ENCODE data around the gene MIPOL1.

The MIPOL1 gene

GRCh38 chr14:37253905-37254304 is 56.2 kb downstream of the MIPOL1 start:
- Mint-ChIP-seq H3K36me3 (ENCODE audit: low read depth) (no peaks in the 10 kb centered on the region), H3K9me3 (no peaks in the 10 kb centered on the region), H3K4me1 (no peaks in the 10 kb centered on the region), H3K4me3 (no peak overlapping the region), H3K27me3 (ENCODE audit: low read depth) (no peaks in the 10 kb centered on the region), H3K27ac (no peak overlapping the region)
- TF ChIP-seq CTCF (IDR thresholded peaks at IDR 0.05; ENCODE audit: unreplicated experiment in 3 of 3), result no peak

- Mint-ChIP-seq H3K9me3 (no peaks in the 10 kb centered on the region), H3K27ac (no peak overlapping the region), H3K4me1 (no peaks in the 10 kb centered on the region), H3K27me3 (ENCODE audit: low read depth) (no peaks in the 10 kb centered on the region), H3K4me3 (no peak overlapping the region), H3K36me3 (ENCODE audit: low read depth) (no peaks in the 10 kb centered on the region)
- TF ChIP-seq CTCF (IDR thresholded peaks at IDR 0.05; ENCODE audit: unreplicated experiment in 3 of 3), result no peak
Observed at GRCh38 chr14:37254411-37254947, 56.7 kb downstream of the MIPOL1 start.

- H3K36me3 Mint-ChIP-seq (ENCODE audit: low read depth), result no peaks in the 10 kb centered on the region
- no peaks in the 10 kb centered on the region for H3K9me3 Mint-ChIP-seq
- H3K27ac Mint-ChIP-seq, result no peak overlapping the region
- no peak for TF ChIP-seq CTCF (IDR thresholded peaks at IDR 0.05; ENCODE audit: unreplicated experiment in 3 of 3)
- H3K4me3 Mint-ChIP-seq, result no peak overlapping the region
- no peaks in the 10 kb centered on the region for H3K27me3 Mint-ChIP-seq (ENCODE audit: low read depth)
- H3K4me1 Mint-ChIP-seq, result no peaks in the 10 kb centered on the region
Observed at GRCh38 chr14:37257501-37258070, 59.8 kb downstream of the MIPOL1 start.

GRCh38 chr14:37262649-37263048 is 64.9 kb downstream of the MIPOL1 start:
- H3K4me3 Mint-ChIP-seq, result no peak overlapping the region
- H3K4me1 Mint-ChIP-seq, result no peaks in the 10 kb centered on the region
- H3K27ac Mint-ChIP-seq, result no peak overlapping the region
- no peaks in the 10 kb centered on the region for H3K27me3 Mint-ChIP-seq (ENCODE audit: low read depth)
- no peak for TF ChIP-seq CTCF (IDR thresholded peaks at IDR 0.05; ENCODE audit: unreplicated experiment in 3 of 3)
- no peaks in the 10 kb centered on the region for H3K9me3 Mint-ChIP-seq
- H3K36me3 Mint-ChIP-seq (ENCODE audit: low read depth), result peaks cover 10% of the 10 kb centered on the region

- H3K4me3 Mint-ChIP-seq, result no peak overlapping the region
- no peaks in the 10 kb centered on the region for H3K9me3 Mint-ChIP-seq
- no peaks in the 10 kb centered on the region for H3K4me1 Mint-ChIP-seq
- H3K27me3 Mint-ChIP-seq (ENCODE audit: low read depth), result no peaks in the 10 kb centered on the region
- H3K27ac Mint-ChIP-seq, result no peak overlapping the region
- TF ChIP-seq CTCF (IDR thresholded peaks at IDR 0.05; ENCODE audit: unreplicated experiment in 3 of 3), result no peak
- peaks cover 13% of the 10 kb centered on the region for H3K36me3 Mint-ChIP-seq (ENCODE audit: low read depth)
Observed at GRCh38 chr14:37263656-37264236, 66.0 kb downstream of the MIPOL1 start.

- H3K4me1 Mint-ChIP-seq, result no peaks in the 10 kb centered on the region
- H3K4me3 Mint-ChIP-seq, result no peak overlapping the region
- peaks cover 13% of the 10 kb centered on the region for H3K36me3 Mint-ChIP-seq (ENCODE audit: low read depth)
- no peaks in the 10 kb centered on the region for H3K27me3 Mint-ChIP-seq (ENCODE audit: low read depth)
- TF ChIP-seq CTCF (IDR thresholded peaks at IDR 0.05; ENCODE audit: unreplicated experiment in 3 of 3), result no peak
- no peak overlapping the region for H3K27ac Mint-ChIP-seq
- H3K9me3 Mint-ChIP-seq, result no peaks in the 10 kb centered on the region
Observed at GRCh38 chr14:37268788-37269187, 71.1 kb downstream of the MIPOL1 start.

All from nephron (organoid).